ENCODE data around the gene USP48. TPM values are rescaled to one million over a fixed set of nuclear protein-coding genes. Genes with fewer than 3 reads are reported as not detected.

The USP48 gene
- total and polyA plus RNA-seq, 2 donors (not counting 1 experiment from before 2014, with no cell fraction given), result 34.1 to 45.6 TPM

GRCh38 chr1:21630571-21631343 lies 152.2 kb downstream of the USP48 start:
- Histone ChIP-seq H3K4me3 (replicated peaks in 1 of 4; ENCODE audit: control extremely low read depth in 1 of 4, insufficient read depth in 1 of 4, low read depth in 3 of 4, low read length in 4 of 4) (no peak overlapping the region), H3K79me2 (ENCODE audit: control insufficient read depth, insufficient read depth, low read length) (no peaks in the 10 kb centered on the region), H3K9me3 (ENCODE audit: control insufficient read depth, insufficient read depth, low read depth, low read length) (no peaks in the 10 kb centered on the region), H3K4me1 (ENCODE audit: control insufficient read depth, extremely low read depth, insufficient read depth, low read length) (no peaks in the 10 kb centered on the region), H3K36me3 (ENCODE audit: control insufficient read depth, insufficient read depth, low read length) (no peaks in the 10 kb centered on the region), H3K4me2 (ENCODE audit: extremely low read depth, insufficient read depth, low read length) (no peak overlapping the region), H3K9ac (ENCODE audit: insufficient read depth, low read length) (no peak overlapping the region), H3K27me3 (ENCODE audit: control insufficient read depth, insufficient read depth, low read length) (no peaks in the 10 kb centered on the region), H4K20me1 (ENCODE audit: control insufficient read depth, extremely low read depth, insufficient read depth, low read length) (no peaks in the 10 kb centered on the region), H2AFZ (ENCODE audit: low read length) (no peak overlapping the region), H3K27ac (ENCODE audit: insufficient read depth, low read length) (no peak overlapping the region)
- DNase-seq (ENCODE audit: low read depth in 2 of 2), result no peak
- TF ChIP-seq EZH2 (IDR thresholded peaks at IDR 0.05; ENCODE audit: low read length, missing control alignments), result no peak
- TF ChIP-seq CTCF (conservative IDR thresholded peaks at IDR 0.05 in 1 of 2, IDR thresholded peaks at IDR 0.05 in 1 of 2; ENCODE audit: low read depth in 1 of 2, low read length in 2 of 2), result no peak

DNA sequence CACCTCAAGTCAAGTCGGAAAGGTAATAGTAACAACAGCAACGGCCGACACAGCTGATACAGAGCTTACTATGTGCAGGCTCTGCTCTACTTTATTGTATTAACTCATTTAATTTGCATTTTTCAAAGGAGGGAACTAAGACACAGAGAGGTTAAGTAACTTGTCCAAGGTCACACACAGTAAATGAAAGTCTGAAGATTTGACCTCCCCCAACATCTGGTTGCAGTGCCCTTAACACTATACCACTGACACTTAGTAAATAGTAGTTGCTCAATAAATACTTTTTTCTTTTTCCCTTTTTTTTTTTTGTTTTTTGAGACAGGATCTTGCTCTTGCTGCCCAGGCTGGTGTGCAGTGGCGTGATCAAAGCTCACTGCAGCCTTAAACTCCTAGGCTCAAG lies 153.0 kb downstream of the USP48 start:
- no peak for DNase-seq (ENCODE audit: low read depth in 2 of 2)
- TF ChIP-seq CTCF (conservative IDR thresholded peaks at IDR 0.05 in 1 of 2, IDR thresholded peaks at IDR 0.05 in 1 of 2; ENCODE audit: low read depth in 1 of 2, low read length in 2 of 2) (no peak), EZH2 (IDR thresholded peaks at IDR 0.05; ENCODE audit: low read length, missing control alignments) (no peak)
- Histone ChIP-seq H2AFZ (ENCODE audit: low read length) (no peak overlapping the region), H3K4me3 (replicated peaks in 1 of 4; ENCODE audit: control extremely low read depth in 1 of 4, insufficient read depth in 1 of 4, low read depth in 3 of 4, low read length in 4 of 4) (no peak overlapping the region), H3K9ac (ENCODE audit: insufficient read depth, low read length) (no peak overlapping the region), H4K20me1 (ENCODE audit: control insufficient read depth, extremely low read depth, insufficient read depth, low read length) (no peaks in the 10 kb centered on the region), H3K36me3 (ENCODE audit: control insufficient read depth, insufficient read depth, low read length) (no peaks in the 10 kb centered on the region), H3K9me3 (ENCODE audit: control insufficient read depth, insufficient read depth, low read depth, low read length) (no peaks in the 10 kb centered on the region), H3K27me3 (ENCODE audit: control insufficient read depth, insufficient read depth, low read length) (no peaks in the 10 kb centered on the region), H3K4me2 (ENCODE audit: extremely low read depth, insufficient read depth, low read length) (no peak overlapping the region), H3K4me1 (ENCODE audit: control insufficient read depth, extremely low read depth, insufficient read depth, low read length) (no peaks in the 10 kb centered on the region), H3K79me2 (ENCODE audit: control insufficient read depth, insufficient read depth, low read length) (no peaks in the 10 kb centered on the region), H3K27ac (ENCODE audit: insufficient read depth, low read length) (no peak overlapping the region)

DNA sequence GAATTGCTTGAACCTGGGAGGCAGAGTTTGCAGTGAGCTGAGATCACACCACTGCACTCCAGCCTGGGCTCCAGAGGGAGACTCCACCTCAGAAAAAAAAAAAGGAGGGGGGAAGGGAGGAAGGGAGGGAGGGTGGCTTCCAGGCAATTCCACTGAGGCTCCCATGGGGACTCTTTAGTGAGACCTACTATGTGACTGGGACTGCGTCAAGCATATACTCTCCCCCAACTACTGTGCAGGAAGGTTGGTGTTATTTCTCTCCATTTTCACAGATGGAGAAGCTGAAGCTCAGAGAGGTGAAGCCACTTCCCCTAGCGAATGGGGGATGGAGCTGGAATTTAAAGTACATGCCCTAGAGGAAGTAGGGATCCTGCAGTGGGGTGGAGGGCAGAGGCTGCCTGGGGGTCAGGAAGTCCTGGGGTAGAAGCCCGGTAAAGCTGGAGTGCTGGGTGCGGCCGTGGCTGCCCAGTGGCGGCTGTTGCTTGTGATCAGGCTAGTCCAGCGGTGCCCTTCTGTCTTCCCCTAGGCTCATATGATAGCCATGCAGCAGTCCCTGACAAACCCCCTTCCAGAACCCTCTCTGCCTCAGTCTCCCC lies 154.1 kb downstream of the USP48 start:
- Histone ChIP-seq H3K27ac (ENCODE audit: insufficient read depth, low read length) (no peak overlapping the region), H3K9ac (ENCODE audit: insufficient read depth, low read length) (no peak overlapping the region), H3K79me2 (ENCODE audit: control insufficient read depth, insufficient read depth, low read length) (no peaks in the 10 kb centered on the region), H3K4me3 (replicated peaks in 1 of 4; ENCODE audit: control extremely low read depth in 1 of 4, insufficient read depth in 1 of 4, low read depth in 3 of 4, low read length in 4 of 4) (no peak overlapping the region), H3K9me3 (ENCODE audit: control insufficient read depth, insufficient read depth, low read depth, low read length) (no peaks in the 10 kb centered on the region), H3K27me3 (ENCODE audit: control insufficient read depth, insufficient read depth, low read length) (peaks cover 3% of the 10 kb centered on the region), H3K4me2 (ENCODE audit: extremely low read depth, insufficient read depth, low read length) (no peak overlapping the region), H4K20me1 (ENCODE audit: control insufficient read depth, extremely low read depth, insufficient read depth, low read length) (no peaks in the 10 kb centered on the region), H3K36me3 (ENCODE audit: control insufficient read depth, insufficient read depth, low read length) (no peaks in the 10 kb centered on the region), H2AFZ (ENCODE audit: low read length) (no peak overlapping the region), H3K4me1 (ENCODE audit: control insufficient read depth, extremely low read depth, insufficient read depth, low read length) (no peaks in the 10 kb centered on the region)
- no peak for TF ChIP-seq EZH2 (IDR thresholded peaks at IDR 0.05; ENCODE audit: low read length, missing control alignments)
- no peak for TF ChIP-seq CTCF (conservative IDR thresholded peaks at IDR 0.05 in 1 of 2, IDR thresholded peaks at IDR 0.05 in 1 of 2; ENCODE audit: low read depth in 1 of 2, low read length in 2 of 2)
- no peak for DNase-seq (ENCODE audit: low read depth in 2 of 2)

Other genes with a start within 250 kb of the USP48 start
- gene RAP1GAP, start 113.8 kb downstream of the USP48 start, total RNA-seq, result under 0.01 and 0.26 TPM in 2 replicates
- gene RAP1GAP, start 113.8 kb downstream of the USP48 start, polyA plus RNA-seq, result 0.02 and 0.05 TPM in 2 replicates
- gene LDLRAD2, start 29.1 kb upstream of the USP48 start, total RNA-seq, result under 0.01 TPM in 1 of 2 replicates, not detected in the other
- gene LDLRAD2, start 29.1 kb upstream of the USP48 start, polyA plus RNA-seq, result 0.03 TPM in 1 of 2 replicates, not detected in the other
- 49.8 and 88.4 TPM in 2 replicates for gene HSPG2, start 154.2 kb upstream of the USP48 start, total RNA-seq
- 21.2 and 40.7 TPM in 2 replicates for gene HSPG2, start 154.2 kb upstream of the USP48 start, polyA plus RNA-seq
- not detected in 2 replicates for gene CELA3B, start 193.9 kb upstream of the USP48 start, total RNA-seq
- gene CELA3B, start 193.9 kb upstream of the USP48 start, polyA plus RNA-seq, result not detected in 2 replicates
- not detected in 2 replicates for gene CELA3A, start 218.5 kb upstream of the USP48 start, total RNA-seq
- not detected in 2 replicates for gene CELA3A, start 218.5 kb upstream of the USP48 start, polyA plus RNA-seq